ENCODE results near the gene KLHL29. TPM values are rescaled to one million over a fixed set of nuclear protein-coding genes. Genes with fewer than 3 reads are reported as not detected.

The KLHL29 gene
- total RNA-seq, 4 donors from 2014 or later: 2.2 to 3.3 (median 2.7) TPM

- Histone ChIP-seq H3K9me3 (no peaks in the 10 kb centered on the region), H3K27me3 (no peaks in the 10 kb centered on the region), H3K27ac (no peak overlapping the region), H3K36me3 (no peaks in the 10 kb centered on the region), H3K4me1 (no peaks in the 10 kb centered on the region), H3K4me3 (replicated peaks in 1 of 3) (no peak overlapping the region)
- intact Hi-C loops (cut with DNase I): no loop called here
- no peak for DNase-seq
- WGBS, 2 donors: 73 to 85% methylated on average over 6 of the region's 6 CpGs
- TF ChIP-seq CTCF (IDR thresholded peaks at IDR 0.05): no peak
- no peak for TF ChIP-seq POLR2A (IDR thresholded peaks at IDR 0.05)
Observed at GRCh38 chr2:23571085-23571484, 186.1 kb downstream of the KLHL29 start.

- Histone ChIP-seq H3K4me3 (replicated peaks in 1 of 3) (no peak overlapping the region), H3K4me1 (no peaks in the 10 kb centered on the region), H3K9me3 (no peaks in the 10 kb centered on the region), H3K27me3 (no peaks in the 10 kb centered on the region), H3K27ac (no peak overlapping the region), H3K36me3 (no peaks in the 10 kb centered on the region)
- intact Hi-C loops (cut with DNase I): no loop called here
- no peak for DNase-seq
- WGBS, 2 donors: 90 to 91% methylated on average over 12 of the region's 12 CpGs
- TF ChIP-seq CTCF (IDR thresholded peaks at IDR 0.05) (no peak), POLR2A (IDR thresholded peaks at IDR 0.05) (no peak)
Observed at GRCh38 chr2:23571527-23572282, 186.7 kb downstream of the KLHL29 start.

- 62 to 67% methylated on average over 5 to 13 of the region's 13 CpGs for WGBS, 2 donors
- Histone ChIP-seq H3K4me1 (no peaks in the 10 kb centered on the region), H3K27me3 (no peaks in the 10 kb centered on the region), H3K36me3 (no peaks in the 10 kb centered on the region), H3K27ac (no peak overlapping the region), H3K4me3 (replicated peaks in 1 of 3) (no peak overlapping the region), H3K9me3 (no peaks in the 10 kb centered on the region)
- TF ChIP-seq CTCF (IDR thresholded peaks at IDR 0.05) (no peak), POLR2A (IDR thresholded peaks at IDR 0.05) (no peak)
- no peak for DNase-seq
- intact Hi-C loops (cut with DNase I): no loop called here
Observed at GRCh38 chr2:23574919-23575654, 190.1 kb downstream of the KLHL29 start.

- H3K4me3 ChIP-seq (replicated peaks in 1 of 3): no peak overlapping the region
- H3K27ac ChIP-seq: no peak overlapping the region
- TF ChIP-seq CTCF (IDR thresholded peaks at IDR 0.05): no peak
- no peak for TF ChIP-seq POLR2A (IDR thresholded peaks at IDR 0.05)
- 79% methylated on average over 11 of the region's 11 CpGs for WGBS, 2 donors
- no peaks in the 10 kb centered on the region for H3K4me1 ChIP-seq
- intact Hi-C loops (cut with DNase I): no loop called here
- H3K27me3 ChIP-seq: no peaks in the 10 kb centered on the region
- DNase-seq: no peak
- H3K36me3 ChIP-seq: no peaks in the 10 kb centered on the region
- H3K9me3 ChIP-seq: no peaks in the 10 kb centered on the region
Observed at GRCh38 chr2:23578964-23579671, 194.1 kb downstream of the KLHL29 start.

Data from thyroid gland (tissue), 4 donors.